Hindlimb muscle (tissue), 1 donor: Measurements from ENCODE around the gene KLHL17. TPM values are rescaled to one million over a fixed set of nuclear protein-coding genes. Genes with fewer than 3 reads are reported as not detected.
"Not testable (repeated sequence)": the region's sequence is repeated elsewhere in the genome, so short reads cannot be mapped to it uniquely, and the experiment has no call there.

Experiments used
- DNase-seq: peaks from one replicate; pipeline ENCODE4 v3.0.0-alpha.2; 2013
- polyA plus RNA-seq: library from polyadenylated mRNA; unstranded; fragments of 120-200 nt; gene quantifications from one replicate; pipeline ENCODE4 v1.2.1, GENCODE V29; 2013; ENCODE audit not compliant: insufficient read length

KLHL17 gene
- polyA plus RNA-seq, 1 donor: 6.0 TPM

DNA sequence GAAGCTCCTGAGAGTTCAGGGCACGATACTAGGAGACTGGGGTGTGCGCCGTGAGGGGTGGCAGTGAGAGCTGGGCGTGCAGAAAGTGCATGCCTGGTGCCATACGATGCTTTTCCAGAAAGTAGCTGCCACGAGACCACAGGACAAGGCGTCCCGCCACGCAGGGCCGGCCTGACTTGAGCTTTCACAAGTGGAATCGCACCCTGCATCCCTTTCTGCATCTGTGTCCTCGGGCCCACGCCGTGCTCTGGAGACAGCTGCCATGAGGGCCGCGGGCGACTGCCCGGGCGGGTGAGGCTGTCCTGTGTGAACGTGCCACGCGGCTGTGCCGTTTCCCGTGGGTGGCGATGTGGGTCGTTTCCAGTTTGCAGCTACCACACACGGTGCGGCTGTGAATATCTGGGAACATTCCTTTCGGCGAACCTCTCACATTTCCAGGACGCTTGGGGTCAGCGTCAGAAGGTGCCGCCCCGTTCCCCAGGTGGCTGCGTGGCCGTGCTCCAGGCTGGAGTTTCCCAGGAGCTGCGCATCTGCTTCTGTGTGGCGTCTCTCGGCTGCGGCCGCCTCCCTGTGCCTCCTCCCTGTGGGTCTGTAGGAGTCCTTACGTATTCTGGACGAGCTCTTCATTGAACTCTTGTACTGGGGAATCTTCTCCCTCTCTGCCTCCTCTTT is 22.5 kb downstream of the KLHL17 start:
- DNase-seq: no peak

DNA sequence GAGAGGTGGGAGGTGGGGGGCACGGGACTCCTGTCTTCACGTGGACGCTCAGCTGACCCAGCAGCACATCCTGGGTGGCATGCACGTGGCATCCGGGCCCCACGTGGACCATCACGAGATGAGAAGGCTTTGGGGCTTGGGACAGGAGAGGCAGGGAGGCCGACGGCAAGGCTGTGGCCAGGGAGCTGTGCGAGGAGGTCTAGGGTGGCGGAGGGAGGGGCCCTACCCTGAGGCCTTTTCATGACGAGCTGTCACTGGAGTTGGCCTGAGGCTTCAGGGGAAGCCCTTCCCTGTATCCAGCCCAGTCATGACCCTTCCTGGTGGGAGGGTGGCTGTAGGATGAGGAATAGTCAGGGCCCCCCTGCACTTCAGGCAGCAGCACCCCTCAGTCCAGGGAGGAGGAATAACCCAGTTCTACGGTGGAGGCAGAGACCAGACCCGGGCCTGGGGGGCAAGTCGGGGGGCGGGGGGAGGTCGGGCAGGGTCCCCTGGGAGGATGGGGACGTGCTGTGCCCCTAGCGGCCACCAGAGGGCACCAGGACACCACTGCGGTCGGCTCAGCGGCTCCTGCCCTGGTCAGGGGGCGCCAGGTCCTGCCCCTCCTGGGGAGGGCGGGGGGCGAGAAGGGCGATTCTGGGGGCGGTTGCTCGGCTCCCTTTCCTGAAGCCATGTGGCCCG is 23.6 kb downstream of the KLHL17 start:
- no peak for DNase-seq

DNA sequence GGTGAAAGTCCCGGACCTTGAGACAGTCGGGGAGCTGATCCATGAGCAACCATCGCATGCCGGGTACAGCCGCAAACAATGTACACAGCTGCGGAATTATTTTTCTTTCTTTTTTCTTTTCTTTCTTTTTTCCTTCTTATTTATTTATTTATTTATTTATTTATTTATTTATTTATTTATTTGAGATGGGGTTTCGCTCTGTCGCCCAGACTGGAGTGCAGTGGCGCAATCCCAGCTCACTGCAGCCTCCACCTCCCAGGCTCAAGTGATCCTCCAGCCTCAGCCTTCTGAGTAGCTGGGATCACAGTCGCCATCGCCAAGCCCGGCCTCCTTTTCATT is 24.1 kb downstream of the KLHL17 start:
- no peak for DNase-seq

DNA sequence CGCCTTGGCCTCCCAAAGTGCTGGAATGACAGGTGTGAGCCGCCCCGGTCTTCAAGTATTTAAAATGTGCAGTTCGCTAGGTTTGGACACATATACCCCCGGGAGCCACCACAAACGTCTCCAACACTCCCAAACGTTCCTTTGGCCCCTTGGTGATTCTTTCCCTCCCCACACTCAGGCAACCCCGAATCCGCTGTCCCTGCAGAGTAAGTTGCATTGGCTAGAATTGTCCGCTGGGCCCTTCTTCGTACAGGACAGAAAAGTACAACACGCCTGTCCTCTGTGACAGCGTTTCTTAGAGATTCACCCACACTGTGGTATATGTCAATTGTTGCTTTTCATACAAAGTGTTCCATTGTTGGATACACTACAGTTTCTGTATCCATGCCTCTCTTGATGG is 24.7 kb downstream of the KLHL17 start:
- DNase-seq: no peak

DNA sequence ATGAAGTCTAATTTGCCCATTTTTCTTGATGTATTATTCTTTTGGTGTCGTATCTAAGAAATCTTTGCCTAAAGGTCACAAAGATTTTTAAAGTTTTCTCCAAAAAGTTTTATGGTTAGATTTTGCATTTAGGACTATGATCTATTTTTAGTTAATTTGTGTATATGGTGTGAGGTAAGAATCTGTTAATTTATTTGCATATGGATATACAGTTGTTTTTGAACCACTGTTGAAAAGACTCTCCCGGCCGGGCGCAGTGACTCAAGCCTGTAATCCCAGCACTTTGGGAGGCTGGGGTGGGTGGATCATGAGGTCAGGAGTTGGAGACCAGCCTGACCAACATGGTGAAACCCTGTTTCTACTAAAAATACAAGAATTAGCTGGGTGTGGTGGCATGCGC is 27.7 kb downstream of the KLHL17 start:
- not testable (repeated sequence) for DNase-seq

DNA sequence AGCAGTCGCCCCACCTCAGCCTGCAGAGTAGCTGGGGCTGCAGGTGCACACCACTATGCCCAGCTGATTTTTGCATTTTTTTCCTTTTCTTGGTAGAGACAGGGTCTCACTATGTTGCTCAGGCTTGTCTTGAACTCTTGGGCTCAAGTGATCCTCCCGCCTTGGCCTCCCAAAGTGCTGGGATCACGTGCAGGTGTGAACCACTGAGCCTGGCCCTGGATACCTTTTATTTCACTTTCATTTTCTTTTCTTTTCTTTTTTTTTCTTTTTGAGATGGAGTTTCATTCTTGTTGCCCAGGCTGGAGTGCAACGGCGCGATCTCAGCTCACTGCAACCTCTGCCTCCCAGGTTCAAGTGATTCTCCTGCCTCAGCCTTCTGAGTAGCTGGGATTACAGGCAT is 30.9 kb downstream of the KLHL17 start:
- not testable (repeated sequence) for DNase-seq

DNA sequence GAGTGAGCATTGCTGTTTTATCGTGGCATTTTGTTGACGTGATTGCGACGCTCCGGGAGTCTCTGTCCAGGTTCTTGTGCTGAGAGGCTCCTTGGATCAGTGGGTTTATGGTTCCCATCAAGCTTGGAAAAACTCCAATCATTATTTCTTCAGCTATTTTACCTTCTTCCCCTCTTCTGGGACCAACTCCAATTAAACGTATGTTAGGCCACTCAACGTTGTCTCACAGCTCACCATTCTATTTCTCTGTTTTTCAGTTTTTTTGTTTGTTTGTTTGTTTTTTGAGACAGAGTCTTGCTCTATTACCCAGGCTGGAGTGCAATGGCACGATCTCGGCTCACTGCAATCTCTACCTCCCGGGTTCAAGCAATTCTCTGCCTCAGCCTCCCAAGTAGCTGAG is 31.5 kb downstream of the KLHL17 start:
- no peak for DNase-seq

DNA sequence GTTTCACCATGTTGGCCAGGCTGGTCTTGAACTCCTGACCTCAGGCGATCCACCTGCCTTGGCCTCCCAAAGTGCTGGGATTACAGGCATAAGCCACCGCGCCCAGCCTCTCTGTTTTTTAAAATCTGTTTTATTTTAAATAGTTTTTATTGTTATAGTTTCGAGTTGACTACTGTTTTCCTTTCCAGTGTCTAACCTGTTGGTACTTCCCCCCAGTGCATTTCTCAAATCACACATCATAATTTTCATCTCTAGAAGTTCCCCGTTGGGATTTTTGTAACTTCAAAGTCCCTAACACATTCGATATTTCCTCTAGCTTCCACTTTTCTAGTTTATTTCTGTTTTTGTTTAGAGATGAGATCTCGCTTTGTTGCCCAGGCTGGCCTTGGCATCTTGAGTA is 32.0 kb downstream of the KLHL17 start:
- DNase-seq: no peak

DNA sequence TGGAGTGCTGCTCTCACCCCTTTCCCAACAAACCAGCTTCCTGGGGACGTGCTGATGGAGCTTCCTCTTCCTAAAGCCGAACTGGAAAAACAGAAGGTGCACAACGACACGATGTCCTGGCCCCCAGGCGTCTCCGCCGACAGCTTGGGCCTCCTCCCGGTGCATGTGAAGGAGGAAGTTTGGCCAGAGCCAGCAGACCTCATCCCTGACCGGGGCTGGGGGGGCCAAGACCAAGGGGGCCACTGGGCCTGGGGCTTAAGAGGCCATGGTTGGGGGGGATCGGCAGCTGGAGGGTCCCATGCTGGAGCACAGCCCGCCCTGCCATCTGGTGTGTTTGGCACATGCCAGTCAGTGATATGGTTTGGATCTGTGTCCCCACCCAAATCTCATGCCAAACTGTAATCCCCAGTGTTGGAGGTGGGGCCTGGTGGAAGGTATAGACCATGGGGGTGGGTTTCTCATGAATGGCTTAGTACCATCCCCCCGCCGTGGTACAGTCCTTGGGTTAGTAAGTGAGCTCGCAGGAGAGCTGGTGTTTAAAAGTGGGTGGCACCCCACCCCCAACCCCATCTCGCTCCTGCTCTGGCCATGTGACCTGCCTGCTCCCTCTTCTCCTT is 33.1 kb downstream of the KLHL17 start:
- no peak for DNase-seq

DNA sequence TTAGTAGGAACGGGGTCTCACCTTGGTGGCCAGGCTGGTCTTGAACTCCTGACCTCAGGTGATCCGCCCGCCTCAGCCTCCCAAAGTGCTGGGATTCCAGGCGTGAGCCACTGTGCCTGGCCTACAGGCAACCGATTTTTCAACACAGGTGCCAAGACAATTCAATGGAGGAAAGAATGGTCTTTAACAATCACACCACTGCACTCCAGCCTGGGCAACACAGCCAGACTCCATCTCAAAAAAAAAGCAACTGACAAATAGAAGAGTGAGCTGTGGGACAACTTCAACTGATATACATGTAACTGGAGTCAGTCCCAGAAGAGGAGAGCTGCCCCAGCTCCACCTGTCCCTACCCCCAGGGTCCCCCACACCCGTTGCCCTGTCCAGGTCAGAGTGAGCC is 34.2 kb downstream of the KLHL17 start:
- not testable (repeated sequence) for DNase-seq

DNA sequence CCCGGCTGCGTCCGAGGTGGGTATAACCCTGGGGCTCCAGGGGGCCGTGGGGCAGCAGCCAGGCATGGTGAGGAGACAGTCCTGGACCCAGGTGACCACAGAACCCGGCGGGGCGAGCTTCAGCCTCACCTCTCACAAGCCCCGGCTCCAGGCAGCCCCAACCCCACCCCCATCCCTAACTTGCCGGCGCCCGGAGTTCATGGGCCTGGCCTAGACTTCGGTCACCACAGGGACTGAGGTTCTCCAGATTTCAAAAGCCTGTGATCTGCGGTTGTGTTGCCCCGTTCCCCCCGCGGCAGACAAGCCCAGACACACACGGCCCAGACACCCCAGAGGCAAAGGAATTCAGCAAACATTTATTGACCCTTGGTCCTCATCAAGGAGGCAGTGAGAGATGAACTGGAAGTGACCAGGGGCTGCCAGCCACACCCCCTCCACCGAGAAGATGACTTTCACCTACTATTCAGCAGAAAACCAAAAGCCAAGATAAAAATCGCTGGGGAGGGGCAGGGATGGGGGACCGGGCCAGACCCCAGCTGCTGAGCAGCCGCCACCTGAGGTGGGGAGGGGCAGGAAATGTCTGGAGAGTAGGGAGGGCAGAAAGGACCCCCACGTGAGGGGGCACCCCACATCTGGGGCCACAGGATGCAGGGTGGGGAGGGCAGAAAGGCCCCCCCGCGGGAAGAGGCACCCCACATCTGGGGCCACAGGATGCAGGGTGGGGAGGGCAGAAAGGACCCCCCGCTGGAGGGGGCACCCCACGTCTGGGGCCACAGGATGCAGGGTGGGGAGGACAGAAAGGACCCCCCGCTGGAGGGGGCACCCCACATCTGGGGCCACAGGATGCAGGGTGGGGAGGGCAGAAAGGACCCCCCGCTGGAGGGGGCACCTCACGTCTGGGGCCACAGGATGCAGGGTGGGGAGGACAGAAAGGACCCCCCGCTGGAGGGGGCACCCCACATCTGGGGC is 35.6 kb downstream of the KLHL17 start:
- no peak for DNase-seq

DNA sequence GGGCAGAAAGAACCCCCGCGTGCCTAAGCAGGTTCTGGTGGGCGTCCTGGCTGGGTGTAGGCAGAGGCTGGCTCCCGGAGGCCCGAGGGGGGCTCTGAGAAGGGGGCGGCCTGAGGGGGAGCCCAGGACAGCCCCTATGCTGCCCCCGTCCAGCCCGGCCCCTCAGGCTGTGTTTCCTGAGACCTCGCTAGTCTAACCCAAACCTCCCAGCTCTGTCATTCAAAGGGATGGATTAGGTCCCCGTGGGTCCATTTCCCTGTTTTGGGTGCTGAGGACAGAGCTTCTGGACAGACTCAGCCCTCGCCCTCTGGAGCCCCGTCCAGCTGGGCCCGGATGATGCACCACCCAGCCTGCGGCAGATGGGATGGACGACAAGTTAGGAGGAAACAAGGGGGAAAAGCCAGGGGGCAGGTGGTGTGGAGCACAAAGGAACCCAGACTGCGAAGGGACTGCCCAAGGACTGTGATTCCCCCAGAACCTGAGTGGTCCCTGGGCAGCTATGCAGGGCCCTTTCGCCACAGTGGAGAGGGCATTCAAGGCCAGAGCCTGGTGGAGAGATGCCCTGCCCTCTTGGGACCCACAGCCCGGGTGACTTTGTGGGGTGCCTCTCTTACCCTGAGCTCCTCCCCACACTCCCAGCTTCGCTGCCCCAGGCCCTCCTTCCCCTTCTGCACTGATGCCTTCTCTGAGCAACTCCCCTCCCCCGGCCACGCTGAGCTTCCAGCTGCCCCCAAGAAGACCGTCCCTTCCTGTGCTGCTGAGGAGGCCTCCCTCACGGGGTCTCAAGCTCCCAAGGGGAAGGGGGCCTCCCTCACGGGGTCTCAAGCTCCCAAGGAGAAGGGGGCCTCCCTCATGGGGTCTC is 36.7 kb downstream of the KLHL17 start:
- no peak for DNase-seq

DNA sequence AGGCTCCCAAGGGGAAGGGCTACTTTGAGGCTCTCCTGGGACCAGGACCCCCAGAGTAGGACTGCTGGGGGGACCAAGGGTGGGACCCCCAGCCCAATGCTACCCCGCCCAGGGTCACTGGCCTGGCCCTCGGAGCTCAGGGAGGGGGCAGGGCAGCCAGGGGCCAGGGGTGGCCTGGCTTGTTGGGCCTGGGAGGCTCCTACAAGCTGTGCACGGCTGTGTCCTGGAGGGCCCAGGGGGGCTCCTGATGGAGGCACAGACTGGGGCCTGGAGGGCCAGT is 37.3 kb downstream of the KLHL17 start:
- no peak for DNase-seq

DNA sequence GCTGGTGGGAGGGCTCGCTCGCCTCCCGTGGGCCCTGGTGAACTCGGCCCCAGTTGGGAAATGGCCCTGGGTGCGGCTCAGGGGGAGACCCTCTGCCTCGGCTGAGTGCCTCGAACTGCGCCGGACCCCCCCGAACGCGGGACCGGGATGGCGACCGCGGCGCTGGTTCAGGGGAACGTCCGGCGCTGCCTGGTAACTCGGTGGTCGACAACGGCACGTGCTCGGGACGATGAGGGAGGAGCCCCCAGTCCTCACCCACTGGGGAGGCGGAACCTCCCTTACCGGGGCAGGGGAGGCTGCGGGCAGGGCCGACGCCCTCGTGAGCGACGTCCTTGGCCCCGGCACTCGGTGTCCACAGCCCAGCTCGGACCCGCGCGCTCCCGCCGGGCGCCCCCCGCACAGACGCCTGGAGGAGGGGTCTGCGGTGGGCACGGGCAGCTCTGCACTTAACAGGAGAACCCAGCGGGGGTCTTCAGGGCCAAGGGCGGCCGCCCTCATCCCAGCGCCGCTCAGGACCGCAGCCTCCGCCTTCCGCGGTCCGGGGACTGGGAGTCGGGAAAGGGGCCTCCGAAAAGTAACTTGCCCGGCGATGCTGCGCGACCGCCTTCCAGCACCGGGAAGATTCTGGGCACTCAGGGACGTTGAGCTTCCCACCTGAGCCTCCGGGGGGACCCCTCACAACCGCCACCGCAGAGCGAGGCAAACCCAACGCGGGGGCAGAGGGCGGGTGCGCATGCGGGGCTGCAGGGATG is 37.8 kb downstream of the KLHL17 start:
- no peak for DNase-seq

DNA sequence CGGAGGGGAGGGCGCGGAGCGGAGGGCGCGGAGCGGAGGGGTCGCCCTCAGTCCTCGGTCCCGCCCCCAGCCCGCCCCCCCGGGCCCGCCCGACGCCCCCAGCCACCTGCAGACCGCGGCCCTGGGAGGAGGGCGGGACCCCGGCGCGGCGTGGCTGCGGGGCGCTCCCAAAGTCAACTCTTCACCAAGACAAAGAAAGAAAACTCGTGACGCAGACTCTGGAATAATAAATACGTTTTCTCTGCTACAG is 38.3 kb downstream of the KLHL17 start:
- no peak for DNase-seq

DNA sequence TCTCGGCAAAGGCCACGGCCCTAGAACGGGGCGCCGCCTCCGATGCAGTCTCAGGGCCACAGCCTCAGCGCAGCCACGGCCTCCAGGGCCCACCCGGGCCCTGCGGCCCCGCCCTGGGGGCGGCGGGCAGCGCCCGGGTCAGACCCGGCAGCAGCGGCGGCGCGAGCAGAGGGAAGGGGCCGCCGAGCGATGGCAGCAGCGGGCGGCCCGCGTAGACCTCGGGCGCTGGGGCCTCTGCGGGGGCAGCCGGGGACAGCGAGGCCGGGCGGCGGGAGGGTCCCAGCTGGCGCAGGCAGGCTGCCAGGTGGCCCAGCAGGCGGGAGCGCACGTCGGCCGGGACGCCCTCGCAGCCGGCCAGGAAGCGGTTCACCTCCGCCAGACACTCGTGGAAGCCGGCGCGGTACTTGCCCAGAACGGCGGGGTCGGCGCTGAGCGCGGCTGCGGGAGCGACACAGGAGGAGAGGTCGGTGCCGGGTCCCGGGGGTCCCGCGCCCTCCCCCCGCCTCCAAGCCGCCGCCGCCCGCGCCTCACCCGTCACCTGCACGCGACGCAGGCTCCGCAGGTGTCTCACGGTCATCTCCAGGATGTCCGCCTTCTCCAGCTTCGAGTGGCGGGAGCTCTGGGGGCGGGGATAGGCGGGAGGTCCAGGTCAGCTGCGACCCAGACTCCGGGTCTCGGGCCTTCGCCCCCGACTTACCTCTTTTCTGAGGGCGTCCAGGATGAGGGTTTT is 38.8 kb downstream of the KLHL17 start:
- no peak for DNase-seq

DNA sequence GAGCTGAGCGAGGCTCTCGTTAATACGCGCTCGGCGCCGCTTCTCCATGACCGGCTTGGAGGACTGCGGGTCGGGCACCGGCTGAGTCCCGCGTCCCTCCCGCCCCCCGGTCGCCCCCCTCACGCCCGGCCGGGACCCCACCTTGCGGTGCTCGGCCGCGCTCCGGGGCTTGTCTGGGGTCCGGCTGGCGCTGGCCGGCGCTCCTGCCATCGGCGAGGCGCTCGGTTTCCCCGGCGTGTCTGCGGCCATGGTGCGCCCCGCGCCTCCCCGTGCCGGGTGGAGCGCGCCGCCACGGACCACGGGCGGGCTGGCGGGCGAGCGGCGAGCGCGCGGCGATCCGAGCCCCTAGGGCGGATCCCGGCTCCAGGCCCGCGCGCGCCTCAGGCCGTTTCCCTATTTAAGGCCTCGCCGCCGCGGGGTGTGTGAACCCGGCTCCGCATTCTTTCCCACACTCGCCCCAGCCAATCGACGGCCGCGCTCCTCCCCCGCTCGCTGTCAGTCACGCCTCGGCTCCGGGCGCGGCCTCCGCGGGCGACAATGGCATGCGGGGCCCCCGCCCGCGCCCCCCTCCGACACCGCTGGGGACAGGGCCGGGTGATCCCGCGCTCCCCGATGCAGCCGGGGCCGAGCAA is 39.5 kb downstream of the KLHL17 start, which contains the start of gene HES4:
Gene HES4 (minus strand): TSS at position 373 of the 632 bp plus-strand sequence. CDS start 124 bp downstream, at position 249.
- peak; percentile 91 for DNase-seq

DNA sequence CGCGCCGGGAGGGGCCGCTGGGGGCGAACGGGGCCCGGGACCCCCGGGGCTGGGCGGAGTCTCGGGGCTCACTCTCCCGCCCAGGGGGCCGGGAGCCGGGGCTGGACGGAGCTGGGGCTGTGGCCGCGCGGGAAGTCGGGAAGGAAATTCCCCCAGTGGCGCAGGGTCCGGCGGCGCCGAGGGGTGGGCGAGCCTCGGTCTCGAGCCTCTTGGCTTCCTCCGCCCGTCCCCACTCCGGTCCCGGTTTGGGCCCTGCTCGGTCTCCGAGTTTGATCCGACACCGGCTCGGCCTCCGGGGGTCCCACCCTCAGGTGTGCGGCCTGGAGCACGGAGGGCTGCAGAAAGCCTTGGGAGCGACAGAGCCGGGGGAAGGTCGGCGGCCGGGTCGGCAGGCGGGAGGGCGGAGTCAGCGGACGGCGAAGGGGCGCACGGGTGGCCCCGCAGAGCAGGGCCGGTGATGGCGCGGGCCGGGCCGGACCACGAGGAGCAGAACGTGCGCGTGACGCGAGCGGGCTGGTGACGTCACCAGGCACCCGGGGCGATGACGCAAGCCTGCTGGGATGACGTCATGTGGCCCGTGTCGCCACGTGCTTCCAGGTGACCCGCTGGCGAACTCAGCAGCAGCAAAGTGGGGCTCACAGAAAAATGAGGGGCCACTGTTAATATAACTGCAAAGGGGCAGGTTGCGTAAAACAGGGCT is 40.1 kb downstream of the KLHL17 start:
- peak; percentile 87 for DNase-seq

DNA sequence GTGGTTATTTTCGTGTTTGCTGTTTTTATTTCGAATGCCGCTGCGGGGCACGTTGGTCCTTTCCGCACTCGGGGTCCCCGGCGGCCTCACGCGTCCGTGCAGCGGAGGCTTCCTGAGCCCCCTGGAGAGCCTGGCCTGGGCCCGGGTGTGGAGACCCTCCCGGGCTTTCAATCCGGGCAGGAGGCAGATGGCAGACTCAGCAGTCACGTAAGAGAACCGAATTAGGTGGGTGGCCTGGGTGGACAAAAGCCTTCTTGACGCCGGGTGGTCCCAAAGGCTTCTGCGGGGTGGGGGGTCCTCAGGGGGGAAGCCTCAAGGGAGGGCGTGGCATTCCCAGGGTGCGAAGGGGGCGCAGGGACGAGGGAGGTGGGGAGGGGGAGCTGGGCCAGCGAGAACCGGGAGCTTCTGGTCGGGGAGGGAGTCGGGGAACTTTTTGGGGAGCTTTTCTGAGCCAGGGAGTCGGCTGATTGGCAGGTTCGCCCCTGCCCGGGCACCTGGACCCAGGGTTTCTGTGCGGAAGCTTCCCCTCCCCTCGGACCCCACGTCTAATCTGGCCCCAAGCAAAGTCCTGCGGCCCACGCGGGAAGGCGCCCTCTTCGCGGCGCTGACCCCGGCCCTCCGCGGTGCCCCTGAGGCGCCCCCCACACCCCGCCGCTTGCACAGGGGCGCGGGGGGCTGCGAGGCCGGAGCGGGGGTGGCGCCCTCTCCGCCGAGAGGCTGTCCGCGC is 40.8 kb downstream of the KLHL17 start:
- no peak for DNase-seq
